Nephron progenitor cell (in vitro differentiated cells): ENCODE data around the gene NAALADL2.
A peak's percentile ranks its signal among the peaks of the same experiment; 100 is the strongest.
"Not testable (repeated sequence)": the region's sequence is repeated elsewhere in the genome, so short reads cannot be mapped to it uniquely, and the experiment has no call there.

Source experiments
- DNase-seq: peaks from one replicate; pipeline ENCODE4 v3.0.0; 2021
- H3K27ac Mint-ChIP-seq: 2 replicates; pipeline ENCODE4 v1.8.0; 2021; ENCODE audit warnings: mild to moderate bottlenecking, moderate library complexity, mixed read lengths
- H3K27me3 Mint-ChIP-seq: 2 replicates; pipeline ENCODE4 v1.8.0; 2021; ENCODE audit warnings: mild to moderate bottlenecking, low read depth, mixed read lengths; ENCODE audit not compliant: poor library complexity
- H3K36me3 Mint-ChIP-seq: 2 replicates; pipeline ENCODE4 v1.8.0; 2021; ENCODE audit warnings: low read depth, mixed read lengths
- H3K4me1 Mint-ChIP-seq: 2 replicates; pipeline ENCODE4 v1.8.0; 2021; ENCODE audit warnings: mixed read lengths
- H3K4me3 Mint-ChIP-seq: 2 replicates; pipeline ENCODE4 v1.8.0; 2021; ENCODE audit warnings: mild to moderate bottlenecking, moderate library complexity, mixed read lengths
- H3K9me3 Mint-ChIP-seq: 2 replicates; pipeline ENCODE4 v1.8.0; 2021; ENCODE audit warnings: mild to moderate bottlenecking, moderate library complexity, mixed read lengths
- TF ChIP-seq, protein P1 (sequence below): fragments of 200-600 bp; sonication (generic); IDR thresholded peaks from 2 replicates; pipeline ENCODE4 v1.5.0; 2021; ENCODE audit warnings: antibody characterized with exemption

The NAALADL2 gene

DNA sequence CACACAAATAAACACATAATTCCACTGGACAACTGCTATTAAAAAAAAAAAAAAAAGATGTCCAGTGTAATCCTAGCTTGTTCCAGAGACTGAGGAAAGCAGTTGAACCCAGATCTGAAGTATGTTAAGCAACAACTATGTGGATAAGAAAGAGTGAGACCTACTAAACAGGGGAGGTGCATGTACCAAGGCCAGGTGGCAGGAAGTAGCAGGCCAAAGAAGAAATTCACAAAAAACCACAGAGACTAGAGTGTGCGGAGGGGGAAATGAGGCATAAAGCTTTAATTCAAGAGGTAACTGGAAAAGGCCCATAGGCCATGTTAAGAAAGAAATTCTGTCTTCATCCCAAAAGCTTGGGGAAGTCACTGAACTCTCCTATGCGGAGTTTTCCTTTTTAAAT is 490.0 kb downstream of the NAALADL2 start:
- no peaks in the 10 kb centered on the region for H3K27me3 Mint-ChIP-seq
- H3K9me3 Mint-ChIP-seq = no peaks in the 10 kb centered on the region
- H3K27ac Mint-ChIP-seq = peak overlapping the region; percentile 7
- TF ChIP-seq, protein P1, sequence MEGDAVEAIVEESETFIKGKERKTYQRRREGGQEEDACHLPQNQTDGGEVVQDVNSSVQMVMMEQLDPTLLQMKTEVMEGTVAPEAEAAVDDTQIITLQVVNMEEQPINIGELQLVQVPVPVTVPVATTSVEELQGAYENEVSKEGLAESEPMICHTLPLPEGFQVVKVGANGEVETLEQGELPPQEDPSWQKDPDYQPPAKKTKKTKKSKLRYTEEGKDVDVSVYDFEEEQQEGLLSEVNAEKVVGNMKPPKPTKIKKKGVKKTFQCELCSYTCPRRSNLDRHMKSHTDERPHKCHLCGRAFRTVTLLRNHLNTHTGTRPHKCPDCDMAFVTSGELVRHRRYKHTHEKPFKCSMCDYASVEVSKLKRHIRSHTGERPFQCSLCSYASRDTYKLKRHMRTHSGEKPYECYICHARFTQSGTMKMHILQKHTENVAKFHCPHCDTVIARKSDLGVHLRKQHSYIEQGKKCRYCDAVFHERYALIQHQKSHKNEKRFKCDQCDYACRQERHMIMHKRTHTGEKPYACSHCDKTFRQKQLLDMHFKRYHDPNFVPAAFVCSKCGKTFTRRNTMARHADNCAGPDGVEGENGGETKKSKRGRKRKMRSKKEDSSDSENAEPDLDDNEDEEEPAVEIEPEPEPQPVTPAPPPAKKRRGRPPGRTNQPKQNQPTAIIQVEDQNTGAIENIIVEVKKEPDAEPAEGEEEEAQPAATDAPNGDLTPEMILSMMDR = no peak
- H3K36me3 Mint-ChIP-seq = no peaks in the 10 kb centered on the region
- H3K4me1 Mint-ChIP-seq = no peaks in the 10 kb centered on the region
- DNase-seq = no peak
- H3K4me3 Mint-ChIP-seq = no peak overlapping the region

DNA sequence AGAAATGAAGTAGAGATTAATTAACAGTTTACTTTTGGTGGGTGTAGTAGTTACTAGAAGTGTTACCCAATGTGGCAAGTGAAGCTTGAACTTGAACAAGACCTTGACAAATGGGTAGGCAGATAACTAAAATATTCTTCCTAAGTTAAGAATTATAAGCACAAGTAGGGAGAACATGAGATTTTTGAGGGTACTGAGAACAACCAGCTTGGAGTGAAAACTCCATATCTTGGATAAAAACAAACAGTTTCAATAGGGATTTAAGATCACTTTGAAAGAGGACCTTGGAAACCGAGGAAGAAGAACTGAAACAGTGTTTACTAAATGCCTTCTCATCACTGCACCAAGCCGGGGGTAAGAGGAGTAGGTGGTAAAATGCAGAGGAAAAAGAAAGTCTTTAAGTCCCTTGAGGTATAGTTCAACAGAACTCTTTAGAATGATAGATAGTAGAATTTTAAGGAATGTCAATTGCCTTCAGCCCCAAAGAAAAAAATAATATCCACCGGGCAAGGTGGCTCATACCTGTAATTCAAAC is 496.7 kb downstream of the NAALADL2 start:
- no peaks in the 10 kb centered on the region for H3K27me3 Mint-ChIP-seq
- no peak overlapping the region for H3K4me3 Mint-ChIP-seq
- H3K9me3 Mint-ChIP-seq = no peaks in the 10 kb centered on the region

DNA sequence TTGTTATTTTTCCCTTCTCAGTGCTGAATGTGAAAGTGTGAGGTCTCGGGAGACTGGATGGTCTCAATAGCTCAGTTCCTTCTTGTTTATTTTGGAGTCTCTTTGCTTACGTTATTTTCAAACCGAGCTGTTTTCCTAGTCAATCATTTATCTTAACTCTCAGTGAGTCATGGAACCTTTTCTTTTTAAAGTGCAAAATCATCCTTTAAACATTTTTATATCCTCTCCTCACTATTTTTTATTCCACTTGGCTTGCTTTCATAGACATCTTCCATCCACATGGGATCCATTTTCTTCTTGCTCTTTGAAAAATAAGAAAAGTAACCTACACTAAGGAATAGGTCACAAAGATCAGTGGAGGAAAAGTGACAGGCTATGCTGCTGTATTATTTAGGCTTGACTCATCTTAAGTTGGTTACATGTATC is 497.8 kb downstream of the NAALADL2 start:
- DNase-seq = no peak
- no peak overlapping the region for H3K27ac Mint-ChIP-seq
- no peak overlapping the region for H3K4me3 Mint-ChIP-seq
- TF ChIP-seq, protein P1 = no peak
- no peaks in the 10 kb centered on the region for H3K4me1 Mint-ChIP-seq
- H3K27me3 Mint-ChIP-seq = no peaks in the 10 kb centered on the region
- H3K9me3 Mint-ChIP-seq = peaks cover 8% of the 10 kb centered on the region
- H3K36me3 Mint-ChIP-seq = no peaks in the 10 kb centered on the region

More for the DNA sequence above, 496.7 kb downstream of the NAALADL2 start:
- TF ChIP-seq, protein P1 = no peak
- no peaks in the 10 kb centered on the region for H3K4me1 Mint-ChIP-seq
- H3K27ac Mint-ChIP-seq = no peak overlapping the region
- no peaks in the 10 kb centered on the region for H3K36me3 Mint-ChIP-seq
- no peak for DNase-seq

DNA sequence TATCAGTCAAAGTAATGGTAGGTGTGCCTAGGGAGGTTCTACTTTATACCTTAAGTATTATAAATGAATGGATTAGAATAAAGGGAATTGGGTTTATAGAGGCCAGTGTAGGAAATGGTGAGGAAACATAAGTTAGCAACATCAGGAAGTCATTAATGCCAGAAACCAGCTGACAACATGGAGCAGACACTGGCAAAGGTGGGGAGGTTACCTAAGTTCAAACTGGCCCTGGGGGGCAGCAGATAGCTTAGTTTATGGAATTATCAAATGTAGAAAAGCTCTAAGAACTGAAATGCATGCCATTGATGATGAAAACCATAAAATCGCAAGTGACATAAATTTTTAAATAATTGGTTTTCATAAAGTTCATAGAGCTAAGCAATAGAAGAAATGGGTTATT is 498.6 kb downstream of the NAALADL2 start:
- H3K36me3 Mint-ChIP-seq = no peaks in the 10 kb centered on the region
- no peaks in the 10 kb centered on the region for H3K27me3 Mint-ChIP-seq
- no peak overlapping the region for H3K4me3 Mint-ChIP-seq
- H3K9me3 Mint-ChIP-seq = peaks cover 16% of the 10 kb centered on the region
- no peaks in the 10 kb centered on the region for H3K4me1 Mint-ChIP-seq
- no peak for DNase-seq
- no peak overlapping the region for H3K27ac Mint-ChIP-seq
- TF ChIP-seq, protein P1 = no peak

DNA sequence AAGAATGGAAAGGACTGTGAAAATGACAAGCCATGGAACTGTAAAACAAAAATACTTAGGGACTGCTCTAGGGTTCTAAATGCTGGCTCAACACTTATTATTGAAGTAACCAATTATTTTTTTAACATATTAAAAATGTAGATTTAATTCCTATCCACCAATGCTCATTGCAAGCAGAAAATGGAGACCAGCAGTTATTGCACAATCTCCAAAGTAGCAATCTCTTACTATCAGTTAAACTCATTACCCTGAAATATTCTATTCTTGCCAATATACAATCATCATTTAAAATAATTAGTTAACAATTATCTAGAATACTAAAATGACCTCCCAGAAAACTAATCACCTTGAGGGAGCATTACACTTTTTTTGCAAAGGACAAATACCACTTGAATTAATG is 499.8 kb downstream of the NAALADL2 start:
- Mint-ChIP-seq H3K4me1 (no peaks in the 10 kb centered on the region), H3K27me3 (no peaks in the 10 kb centered on the region), H3K36me3 (no peaks in the 10 kb centered on the region), H3K27ac (no peak overlapping the region), H3K4me3 (no peak overlapping the region), H3K9me3 (peaks cover 19% of the 10 kb centered on the region)
- TF ChIP-seq, protein P1 = no peak
- no peak for DNase-seq

DNA sequence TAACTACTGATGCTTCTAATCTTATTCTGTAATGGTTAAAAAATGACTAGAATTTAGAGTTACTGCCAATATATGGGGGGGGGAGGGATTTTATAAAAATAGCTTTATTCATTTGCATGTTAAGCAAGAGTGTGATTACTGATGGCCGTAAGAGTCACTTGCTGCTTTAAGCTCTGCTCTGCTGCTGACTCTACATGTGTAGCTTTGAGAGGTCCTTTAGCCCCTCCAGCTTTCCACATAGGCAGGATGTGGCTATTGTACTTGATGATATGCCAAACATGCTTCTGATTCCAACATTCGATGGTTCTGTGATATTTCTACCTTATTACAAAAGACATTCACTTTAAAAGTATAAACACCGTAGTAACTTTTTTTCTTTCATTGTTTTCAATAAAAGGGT is 511.3 kb downstream of the NAALADL2 start:
- not testable (repeated sequence) for H3K27me3 Mint-ChIP-seq, H3K36me3 Mint-ChIP-seq, DNase-seq, H3K4me3 Mint-ChIP-seq, H3K27ac Mint-ChIP-seq, H3K9me3 Mint-ChIP-seq, H3K4me1 Mint-ChIP-seq

DNA sequence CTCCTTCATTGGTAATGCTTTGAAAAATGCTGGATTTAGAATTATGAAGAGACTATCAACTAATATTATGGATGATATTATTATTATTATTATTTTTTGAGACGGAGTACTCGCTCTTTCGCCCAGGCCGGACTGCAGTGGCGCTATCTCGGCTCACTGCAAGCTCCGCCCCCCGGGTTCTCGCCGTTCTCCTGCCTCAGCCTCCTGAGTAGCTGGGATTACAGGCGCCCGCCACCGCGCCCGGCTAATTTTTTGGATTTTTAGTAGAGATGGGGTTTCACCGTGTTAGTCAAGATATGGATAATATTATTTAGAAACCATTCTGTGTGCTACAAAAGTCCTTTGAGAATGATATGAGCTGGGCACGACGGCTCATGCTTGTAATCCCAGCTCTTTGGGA is 512.1 kb downstream of the NAALADL2 start:
- not testable (repeated sequence) for H3K36me3 Mint-ChIP-seq, DNase-seq, H3K27ac Mint-ChIP-seq, H3K9me3 Mint-ChIP-seq, H3K4me1 Mint-ChIP-seq, H3K27me3 Mint-ChIP-seq, H3K4me3 Mint-ChIP-seq
